Fibroblast of skin of left quadriceps (primary cell): Measurements from ENCODE around the gene ADAMTS9.
A peak's percentile ranks its signal among the peaks of the same experiment; 100 is the strongest.

Source experiments
- DNase-seq, 2 experiments: peaks; one replicate each; pipeline ENCODE4 v3.0.0-alpha.2; 2013; ENCODE audit warnings: low read depth in 2 of 2

ADAMTS9 gene

DNA sequence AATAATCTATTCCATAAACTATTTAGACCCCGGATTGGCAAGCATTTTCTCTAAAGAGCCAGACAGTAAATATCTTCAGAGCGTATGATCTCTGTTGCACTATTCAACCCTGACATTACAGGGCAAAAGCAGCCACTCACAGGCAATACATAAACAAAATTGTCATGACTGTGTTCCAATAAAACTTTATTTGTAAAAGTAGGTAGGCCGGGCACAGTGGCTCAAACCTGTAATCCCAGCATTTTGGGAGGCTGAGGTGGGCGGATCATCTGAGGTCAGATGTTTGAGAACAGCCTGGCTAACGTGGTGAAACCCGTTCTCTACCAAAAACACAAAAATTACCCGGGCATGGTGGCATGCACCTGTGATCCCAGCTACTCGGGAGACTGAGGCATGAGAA lies 66.5 kb downstream of the ADAMTS9 start:
- DNase-seq, result no peak

DNA sequence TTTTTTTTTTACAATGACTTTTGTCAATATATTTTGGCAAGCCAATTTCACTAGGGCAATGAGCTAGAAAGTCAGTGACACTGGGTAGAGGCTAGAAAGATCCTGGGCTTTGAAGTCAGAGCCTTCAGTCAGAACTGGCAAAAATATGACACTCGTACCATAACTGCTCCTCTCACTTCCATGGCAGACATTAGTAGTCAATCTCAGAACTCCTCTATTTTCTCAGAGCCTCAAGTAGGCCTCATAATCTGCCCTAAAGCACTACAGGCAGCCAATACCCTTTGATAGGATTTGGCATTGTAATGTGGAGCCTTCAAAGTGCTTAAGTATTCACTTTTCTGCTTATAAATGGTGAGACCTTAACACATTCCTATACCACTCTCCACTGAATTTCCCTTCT lies 67.8 kb downstream of the ADAMTS9 start:
- DNase-seq, result no peak

DNA sequence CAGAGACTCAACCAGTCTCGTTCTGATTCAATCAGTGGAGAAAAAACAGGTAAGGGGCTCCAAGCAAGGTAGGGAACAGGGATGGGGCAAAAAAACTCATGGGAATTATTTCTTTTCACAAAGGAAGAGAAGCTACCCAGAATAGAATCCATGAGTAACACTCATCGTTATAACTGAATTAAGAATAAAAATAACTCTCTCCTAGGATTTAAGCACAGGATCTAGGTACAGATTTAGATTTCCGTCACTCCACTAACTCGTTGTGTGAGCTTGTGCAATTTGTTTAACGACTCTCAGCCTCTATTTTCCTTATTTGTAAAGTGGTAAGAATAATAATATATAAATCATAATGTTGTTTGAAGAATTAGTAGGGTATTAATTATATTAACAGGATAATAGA lies 68.6 kb downstream of the ADAMTS9 start:
- DNase-seq, result no peak

DNA sequence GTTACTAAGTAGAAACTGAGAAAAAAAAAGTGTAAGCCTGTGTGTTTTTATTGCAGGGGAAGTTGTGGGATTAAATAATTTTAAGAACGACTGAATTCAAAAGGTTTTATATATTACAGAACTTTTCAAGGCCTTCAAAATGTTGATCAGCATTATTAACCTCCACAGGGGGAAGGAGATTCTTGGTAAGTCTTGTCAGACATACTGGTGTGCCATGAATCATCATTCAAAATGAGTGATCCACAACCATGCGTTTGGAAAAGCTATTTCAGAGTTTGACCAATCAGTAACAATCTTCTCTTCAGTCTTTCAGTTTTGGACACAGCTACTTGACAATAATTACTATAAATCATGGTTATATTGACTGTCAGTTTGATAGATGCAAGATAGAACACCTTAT lies 70.2 kb downstream of the ADAMTS9 start:
- DNase-seq, result no peak

DNA sequence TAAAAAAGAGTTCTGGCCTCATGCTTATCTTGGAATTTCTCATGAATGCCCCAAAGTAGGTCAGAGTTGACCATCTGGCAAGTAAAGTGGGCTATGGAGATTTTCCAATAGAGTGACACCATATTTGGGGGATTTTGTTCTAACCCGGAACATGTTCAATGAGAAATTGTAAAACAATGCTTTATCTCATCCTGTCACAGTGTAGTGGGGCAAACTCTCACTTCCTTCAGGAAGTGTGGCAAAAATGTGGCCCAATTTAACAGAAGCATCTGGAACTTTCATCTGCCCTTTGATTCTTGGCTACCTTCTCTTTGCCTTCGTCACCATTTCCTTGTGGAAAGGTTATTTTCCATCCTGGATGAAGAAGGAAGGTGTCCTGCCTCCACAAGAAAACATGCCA lies 70.8 kb downstream of the ADAMTS9 start:
- no peak for DNase-seq

DNA sequence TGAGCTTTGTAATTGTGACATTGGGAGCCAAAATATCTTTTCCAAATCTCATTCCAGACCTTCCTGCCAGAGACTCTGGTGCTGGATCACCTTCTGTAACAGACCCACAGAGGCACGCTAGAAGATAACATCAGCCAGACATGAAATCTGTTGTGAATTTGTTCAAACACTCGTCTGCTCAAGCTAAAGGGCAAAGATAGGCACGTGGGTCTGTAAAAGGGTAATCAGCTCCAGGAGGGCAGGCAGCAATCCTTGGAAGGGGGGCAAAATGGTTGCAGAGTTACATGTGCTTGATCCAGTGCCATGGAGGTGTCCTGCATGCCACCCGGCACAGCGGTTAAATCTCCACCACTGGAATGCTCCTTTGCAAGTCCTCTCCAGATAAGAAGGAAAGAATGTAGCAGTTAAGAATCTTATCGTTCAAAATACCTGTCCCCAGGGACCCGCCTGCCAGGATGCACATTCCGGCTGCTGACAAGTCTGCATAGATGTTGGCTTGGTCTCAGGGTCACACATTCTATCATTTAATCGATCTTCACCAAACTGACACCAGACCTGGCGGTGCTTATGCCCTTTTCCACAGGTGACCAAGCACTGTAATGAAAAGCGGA lies 74.8 kb downstream of the ADAMTS9 start:
- DNase-seq, result no peak

DNA sequence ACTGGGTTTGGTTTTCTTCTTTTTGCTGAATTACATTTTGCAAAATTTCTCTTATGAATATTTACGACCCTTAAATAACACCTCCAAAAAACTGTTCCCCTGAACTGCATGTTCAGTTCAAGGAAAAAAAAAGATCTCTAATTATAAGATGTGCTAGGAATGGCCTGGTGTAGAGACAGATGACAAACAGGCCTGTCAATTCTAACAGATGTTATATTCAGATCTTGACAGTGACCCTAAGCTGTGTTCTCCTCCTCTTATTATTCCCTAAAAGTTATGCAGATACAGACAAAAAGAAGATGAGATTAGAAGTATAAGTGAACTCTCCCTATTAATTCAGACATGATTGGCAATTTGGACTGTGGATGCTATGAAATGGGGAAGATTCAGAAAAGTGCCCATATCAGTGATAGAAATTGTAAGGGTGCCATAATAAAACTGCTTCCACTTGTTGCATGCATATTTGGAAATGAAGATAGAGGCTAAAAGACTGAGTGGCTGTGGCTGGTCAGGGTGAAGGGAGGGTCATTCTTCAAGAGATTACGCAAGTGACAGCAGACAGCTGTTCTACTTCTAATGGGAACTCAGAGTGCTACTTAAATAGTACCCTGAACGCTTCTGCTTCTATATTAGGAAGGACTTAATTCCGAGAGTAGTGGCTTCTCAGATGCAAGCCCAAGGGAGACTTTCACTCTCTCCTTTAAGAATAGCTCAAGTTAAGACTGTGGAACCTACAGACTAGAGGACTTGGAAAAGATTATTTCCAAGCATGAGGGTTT lies 75.5 kb downstream of the ADAMTS9 start:
- peak in 1 of 2 experiments; percentile 4 for DNase-seq

DNA sequence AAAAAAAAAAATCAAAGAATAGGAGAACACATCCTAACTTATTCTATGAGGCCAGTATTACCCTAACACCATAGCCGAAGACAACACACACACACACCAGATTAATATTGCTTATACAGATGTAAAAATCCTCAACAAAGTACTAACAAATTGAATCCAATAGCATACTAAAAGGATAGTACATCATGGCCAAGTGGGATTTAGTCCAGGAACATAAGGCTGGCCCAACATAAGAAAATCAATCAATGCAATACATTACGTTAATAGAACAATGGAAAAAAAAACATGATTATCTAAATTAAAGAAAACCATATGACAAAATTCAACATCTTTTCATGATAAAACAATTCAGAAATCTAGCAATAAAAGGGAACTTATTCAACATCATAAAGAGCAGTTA lies 79.1 kb downstream of the ADAMTS9 start:
- no peak for DNase-seq

DNA sequence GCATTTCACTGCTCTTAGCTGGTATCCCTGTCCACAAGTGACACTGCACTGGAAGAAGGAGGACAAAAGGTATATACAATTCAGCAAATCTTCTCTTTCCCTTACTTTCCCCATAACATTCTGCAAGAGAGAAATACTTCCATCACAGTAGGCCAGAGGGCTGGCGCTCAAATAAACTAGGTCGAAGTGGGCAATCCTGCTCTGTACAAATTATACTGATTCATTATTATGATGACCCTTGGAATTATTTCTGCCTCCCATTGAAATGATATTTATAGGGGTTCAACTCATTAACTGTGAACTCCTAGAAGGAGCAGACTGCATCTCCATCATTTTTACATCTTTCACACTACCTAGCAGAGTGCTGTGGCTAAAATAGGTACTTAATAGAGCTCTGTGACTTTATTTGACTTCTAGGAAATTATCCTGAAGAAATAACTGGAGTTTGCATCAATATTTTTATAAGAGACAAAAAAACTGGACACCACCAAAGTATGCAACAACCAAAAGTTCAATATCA lies 80.7 kb downstream of the ADAMTS9 start:
- no peak for DNase-seq

DNA sequence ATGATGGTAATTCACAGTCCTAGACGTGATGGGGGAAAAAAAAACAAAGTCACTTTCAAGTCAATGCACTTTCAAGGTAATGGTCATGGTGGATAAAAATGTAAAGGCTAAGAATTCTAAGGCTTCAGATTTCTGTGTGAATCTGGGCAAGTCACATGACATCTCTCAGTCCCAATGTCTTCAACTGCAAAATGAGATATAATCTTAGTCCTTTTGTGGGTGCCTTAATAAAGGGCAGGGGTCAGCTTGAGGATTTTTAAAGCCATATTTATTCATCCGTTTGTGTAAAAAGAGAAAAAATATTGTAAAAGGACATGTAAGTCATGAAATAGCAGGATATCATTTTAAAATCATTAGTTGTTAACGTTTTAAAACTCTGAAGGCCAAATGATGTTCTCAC lies 83.5 kb downstream of the ADAMTS9 start:
- no peak for DNase-seq

DNA sequence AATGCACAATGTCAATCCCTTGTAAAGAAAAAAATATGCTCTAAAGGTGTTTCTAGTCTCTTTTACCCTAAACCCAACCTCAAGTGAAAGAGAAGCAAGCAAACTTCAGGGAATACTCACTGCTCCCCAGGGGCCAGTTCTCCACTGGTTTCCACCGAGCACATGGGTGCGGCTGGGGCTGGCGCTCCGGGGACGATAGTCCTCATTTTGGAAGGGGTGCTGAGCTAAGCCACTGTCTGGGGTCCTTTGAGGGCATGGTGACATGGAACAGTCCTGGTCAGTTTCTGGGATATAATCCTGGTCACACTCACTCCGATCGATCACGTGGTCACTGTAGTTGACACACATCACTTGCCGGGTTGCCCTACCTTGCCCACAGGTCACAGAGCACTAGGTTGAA lies 86.0 kb downstream of the ADAMTS9 start:
- DNase-seq, result no peak

DNA sequence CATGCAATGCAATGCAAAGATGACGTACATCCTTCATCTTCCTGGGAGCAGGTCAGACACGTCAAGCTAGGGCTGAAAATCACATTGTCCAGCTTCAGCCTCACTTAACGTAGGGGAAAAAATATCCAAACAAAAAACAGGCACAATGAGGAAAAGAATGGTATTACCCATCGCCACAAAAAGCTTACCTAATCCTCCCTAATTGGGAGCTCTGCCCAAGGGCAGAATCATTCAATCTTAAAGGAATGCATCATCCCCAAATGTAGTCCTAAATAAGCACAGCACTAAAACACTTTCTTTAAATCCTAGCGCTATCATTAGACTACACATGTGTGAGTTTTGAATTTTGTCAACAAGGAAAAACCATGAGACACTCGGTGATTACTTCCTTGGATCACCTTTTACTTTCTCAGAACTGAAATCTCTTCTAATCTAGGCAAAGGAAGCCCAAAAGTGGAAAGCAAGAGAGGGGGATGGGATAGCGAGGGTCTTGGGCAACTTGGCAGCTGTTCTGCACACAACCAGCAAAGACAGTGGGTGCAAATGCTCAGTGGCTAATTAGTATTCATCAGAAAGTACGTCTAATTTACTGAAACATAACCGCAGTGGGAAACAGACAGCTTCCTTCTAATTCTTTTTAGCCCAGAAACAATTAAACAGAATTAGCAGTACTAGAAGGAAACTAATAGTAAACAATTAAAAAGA lies 87.4 kb downstream of the ADAMTS9 start:
- no peak for DNase-seq

DNA sequence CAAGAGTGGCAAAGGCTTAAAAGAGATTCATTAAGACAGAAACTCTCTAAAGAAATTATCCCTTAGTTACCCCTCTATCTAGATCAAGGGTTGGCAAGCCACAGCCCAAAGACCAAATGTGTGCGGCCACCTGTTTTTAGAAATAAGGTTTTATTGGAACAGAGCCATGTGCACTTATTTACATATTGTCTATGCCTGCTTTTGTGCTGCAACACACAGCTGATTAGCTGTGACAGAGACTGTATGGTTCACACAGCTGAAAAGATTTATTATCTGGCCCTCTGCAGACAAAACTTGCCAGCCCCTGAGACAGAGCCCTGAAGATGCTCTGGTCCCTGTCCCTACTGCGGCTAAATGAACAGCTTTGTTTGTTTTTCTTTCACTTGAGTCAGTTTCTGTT lies 88.1 kb downstream of the ADAMTS9 start:
- DNase-seq, result no peak

DNA sequence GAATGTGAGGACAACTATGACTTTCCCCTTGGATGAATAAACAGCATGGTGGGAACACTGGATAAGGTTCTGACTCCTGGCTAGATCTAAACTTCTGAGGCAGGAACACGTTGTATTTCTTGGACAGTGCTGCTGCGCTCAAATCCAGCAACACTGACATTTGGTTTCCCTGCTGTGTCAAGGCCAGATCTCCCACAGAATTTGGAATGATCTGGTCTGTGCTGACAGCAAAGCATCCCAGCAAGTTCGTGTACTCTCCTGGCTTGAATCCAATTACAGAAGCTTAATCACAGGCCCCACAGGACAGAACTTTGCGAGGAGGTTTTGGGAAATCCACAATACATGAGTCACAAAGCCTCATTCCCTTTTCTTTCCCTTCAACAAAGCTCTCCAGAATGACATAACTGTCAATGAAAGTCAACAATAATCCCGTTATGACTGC lies 92.5 kb downstream of the ADAMTS9 start:
- DNase-seq, result peak; percentile 93 to 95

DNA sequence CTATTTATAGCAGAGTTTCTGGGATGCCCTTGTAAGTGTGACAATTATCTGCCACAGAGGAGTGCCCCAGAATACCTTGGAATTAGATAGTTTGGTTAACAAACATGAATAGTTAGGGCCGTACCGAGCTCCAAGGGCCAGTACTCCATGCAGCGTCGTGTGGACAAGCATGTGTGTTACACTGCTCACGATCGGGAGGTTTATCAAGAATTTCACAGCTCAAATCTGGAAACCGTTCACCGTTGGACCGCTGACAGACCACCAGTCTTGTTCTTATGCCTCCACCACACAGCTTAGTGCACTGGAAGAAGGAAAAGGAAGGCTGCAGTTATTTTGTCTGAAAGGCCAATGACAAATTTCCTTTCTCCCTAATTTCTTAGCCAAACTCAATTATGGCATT lies 93.7 kb downstream of the ADAMTS9 start:
- DNase-seq, result no peak

DNA sequence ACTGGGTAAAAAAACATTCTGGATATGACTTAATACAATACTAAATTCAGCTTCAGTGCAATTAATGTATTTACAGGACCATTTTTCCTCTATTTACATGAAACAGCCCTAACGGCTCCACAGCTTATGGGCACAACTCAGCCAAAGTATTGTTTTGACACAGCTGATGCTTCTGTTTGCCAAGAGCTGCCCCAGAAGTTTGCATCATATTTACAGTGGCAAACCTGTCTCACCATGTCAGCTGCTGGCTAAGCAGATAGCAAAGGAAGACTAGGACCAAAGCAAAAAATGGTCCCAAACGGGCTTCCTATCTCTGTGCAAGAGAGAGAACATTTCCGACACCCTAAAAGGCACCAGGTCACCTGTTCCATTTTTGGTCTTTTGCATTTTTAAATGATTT lies 94.5 kb downstream of the ADAMTS9 start:
- DNase-seq, result no peak

DNA sequence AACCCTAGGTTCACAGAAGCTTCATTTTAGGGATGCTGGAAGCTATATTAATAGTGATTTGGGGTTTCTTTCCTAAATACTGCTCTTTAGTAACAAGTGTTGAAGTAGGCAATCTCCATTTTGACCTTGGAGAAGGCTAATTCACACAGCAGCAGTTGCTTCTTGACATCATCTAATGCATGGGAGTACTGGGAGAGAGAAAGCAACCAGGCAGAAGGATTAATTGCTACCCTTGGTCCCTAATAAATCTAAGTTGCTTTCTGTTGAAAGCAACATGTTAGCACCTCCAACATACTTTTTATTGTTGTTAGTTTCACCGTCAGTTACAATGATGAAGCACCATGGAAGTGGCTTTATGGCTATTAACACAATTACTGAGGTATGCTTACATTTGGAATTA lies 96.2 kb downstream of the ADAMTS9 start:
- DNase-seq, result no peak

DNA sequence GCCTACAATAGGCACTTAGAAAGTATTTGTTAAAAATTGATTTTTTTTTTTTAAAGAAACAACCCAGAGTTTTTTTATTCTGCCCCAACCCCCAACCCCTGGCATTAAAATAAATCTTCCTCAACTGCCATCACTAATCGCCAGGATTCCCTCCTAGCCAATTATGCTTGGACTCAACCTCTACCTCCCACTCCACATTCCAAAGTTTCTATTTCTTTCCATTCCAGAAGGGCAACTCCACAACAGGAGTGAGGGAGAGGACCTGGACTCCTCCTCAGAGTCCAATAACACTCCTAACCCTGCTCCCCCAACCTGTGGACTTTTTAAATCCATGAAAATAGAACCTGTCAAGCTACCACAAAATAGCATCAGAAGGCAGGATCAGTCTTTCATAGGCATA lies 99.4 kb downstream of the ADAMTS9 start:
- no peak for DNase-seq

DNA sequence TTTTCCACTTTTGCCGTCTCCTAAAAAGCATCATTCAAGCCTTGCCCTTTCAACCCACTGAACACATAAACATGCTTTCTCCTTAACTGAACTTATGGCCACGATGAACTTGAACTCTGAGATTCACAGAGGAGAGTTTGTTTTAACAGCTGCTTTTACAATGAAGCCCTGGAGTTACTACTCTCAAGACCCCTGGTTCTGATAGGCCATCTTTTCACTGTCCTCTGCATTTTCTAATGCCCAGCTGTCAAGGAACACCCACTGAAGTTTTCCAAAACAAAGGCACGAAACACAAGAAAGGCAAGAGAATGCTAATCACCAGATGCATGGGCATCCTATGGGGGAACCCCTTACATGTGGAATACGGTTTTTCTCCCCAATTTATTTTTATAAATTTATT lies 100.8 kb downstream of the ADAMTS9 start:
- no peak for DNase-seq

DNA sequence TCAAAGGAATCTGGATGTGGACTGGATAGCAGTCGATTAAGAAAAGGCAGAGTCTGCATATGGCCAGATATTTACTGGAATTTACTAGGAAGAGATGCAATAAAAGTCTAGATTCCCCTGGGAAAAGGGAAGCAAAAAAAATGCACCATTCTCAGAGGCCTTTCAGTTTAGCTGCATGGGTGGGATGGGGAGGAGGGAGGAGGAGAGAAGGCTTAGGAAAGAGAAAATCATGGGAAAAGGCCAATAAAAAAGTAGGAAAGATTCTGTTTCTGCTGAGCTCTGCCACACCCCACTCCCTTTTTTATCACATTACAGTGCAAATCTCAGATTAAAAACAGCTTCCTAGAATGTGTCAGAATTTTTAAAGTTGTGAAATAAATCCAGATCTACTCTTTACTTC lies 103.6 kb downstream of the ADAMTS9 start:
- DNase-seq, result peak; percentile 70 to 77

DNA sequence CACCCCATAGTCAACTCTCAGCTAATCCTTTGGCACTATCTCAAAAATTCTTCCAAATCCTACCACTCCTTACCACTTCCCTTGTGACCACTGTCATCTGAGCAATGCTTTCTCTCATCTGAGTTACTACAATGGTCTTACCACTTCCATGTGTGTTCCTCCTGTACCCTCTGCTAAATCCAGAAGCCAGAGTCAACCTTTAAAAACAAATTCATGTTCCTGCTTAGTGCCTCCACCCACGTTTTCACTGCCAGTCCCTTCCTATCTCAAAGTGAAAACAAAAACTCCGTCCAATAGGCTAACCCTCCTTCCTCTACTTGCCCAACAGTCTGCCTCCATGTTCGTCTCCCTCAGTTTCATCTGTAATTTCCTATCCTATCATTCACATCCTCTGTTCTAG lies 109.0 kb downstream of the ADAMTS9 start:
- no peak for DNase-seq

DNA sequence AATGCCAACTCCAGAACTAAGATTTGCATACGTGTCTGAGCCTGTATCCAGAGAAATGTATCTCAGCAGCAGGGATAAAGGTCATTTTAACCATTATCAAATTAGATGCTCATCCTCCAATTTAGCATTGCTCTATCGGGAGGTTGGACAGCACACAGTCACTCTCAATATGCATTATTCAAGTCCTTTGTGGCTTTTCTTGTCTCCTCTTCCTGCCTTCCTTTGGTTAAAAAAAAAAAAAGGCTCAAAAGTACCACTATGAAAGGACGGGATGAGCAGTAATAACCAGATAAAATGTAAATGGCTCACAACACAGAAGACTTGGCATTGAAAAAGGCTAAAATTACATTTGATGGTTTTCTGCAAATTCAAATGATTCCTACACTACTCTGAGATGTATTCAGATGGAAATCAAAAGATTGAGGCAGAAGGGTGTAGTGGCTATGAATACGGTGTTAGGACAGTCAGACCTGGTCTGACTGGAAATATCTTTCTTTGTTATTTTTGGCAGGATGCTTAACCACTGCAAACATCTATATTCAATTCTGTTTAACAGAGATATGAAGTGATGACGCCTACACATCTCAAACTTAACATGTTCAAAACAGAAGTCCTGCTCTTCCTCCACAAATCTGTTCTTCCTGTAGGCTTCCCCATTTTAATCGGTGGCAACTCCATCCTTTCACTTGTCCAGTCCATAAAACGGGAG lies 109.6 kb downstream of the ADAMTS9 start:
- DNase-seq, result no peak
